GM12878 (cell line): ENCODE measurements around the gene DLD. TPM values are rescaled to one million over a fixed set of nuclear protein-coding genes. Genes with fewer than 3 reads are reported as not detected.

Experiments
- CUX1 ChIP-seq: IDR thresholded peaks from 2 replicates; pipeline ENCODE4 v1.6.1; 2012; ENCODE audit warnings: improper control_type of control experiment, low read depth, low read length; ENCODE audit not compliant: insufficient replicate concordance
- RFX5 ChIP-seq: IDR thresholded peaks from 2 replicates; pipeline ENCODE4 v1.6.1; 2011; ENCODE audit warnings: low read depth, low read length, improper control_type of control experiment
- ZNF592 ChIP-seq: fragments of 450-650 bp; IDR thresholded peaks from 2 replicates; pipeline ENCODE4 v1.6.1; 2017; ENCODE audit warnings: mild to moderate bottlenecking, moderate library complexity
- ZSCAN29 ChIP-seq: fragments of 450-650 bp; IDR thresholded peaks from 2 replicates; pipeline ENCODE4 v1.6.1; 2017; ENCODE audit warnings: mild to moderate bottlenecking, moderate library complexity
- polyA plus RNA-seq, 11 experiments: library from polyadenylated mRNA; depleted of rRNA in 4 of 11; unstranded in 6 of 11; stranded (reverse) in 5 of 11; fragments of >200 nt; fragmentation: Nextera tagmentation in 4 of 11; fragmentation: Illumina TruSeq in 1 of 11; extraction: Ambion mirVana in 4 of 11; extraction: Trizol in 1 of 11; gene quantifications; 1 replicate in 1 of 11; 2 replicates in 10 of 11; pipeline versions ENCODE4 v1.2.1 to v1.2.3, GENCODE V29; 2011 to 2016; ENCODE audit warnings: inconsistent platforms in 2 of 11, missing spikeins in 2 of 11, low read depth in 1 of 11
- total RNA-seq, 4 experiments: library from RNA; depleted of rRNA in 3 of 4; stranded (reverse); fragments of >200 nt in 3 of 4; fragmentation: Illumina TruSeq in 1 of 4; extraction: Trizol in 1 of 4; gene quantifications; 2 replicates each; pipeline versions ENCODE4 v1.2.1 to v1.2.3, GENCODE V29; 2013 to 2021

DLD gene
- total and polyA plus RNA-seq, 10 of the 15 experiments (the other 5 are each of a cell fraction or from before 2014, with no cell fraction given): 62.7 to 314 (median 161) TPM

- TF ChIP-seq CUX1: no peak
- TF ChIP-seq ZSCAN29: no peak
- TF ChIP-seq ZNF592: no peak
- no peak for TF ChIP-seq RFX5
- TF ChIP-seq, all 136 proteins: peak for 0
Observed at GRCh38 chr7:107913851-107914250, 22.9 kb downstream of the DLD start (continued).
